ENCODE data around the gene ZNF776. TPM values are rescaled to one million over a fixed set of nuclear protein-coding genes. Genes with fewer than 3 reads are reported as not detected.

Gene ZNF776
- total and polyA plus RNA-seq, 10 donors, result 3.5 to 25.3 (median 18.5) TPM

DNA sequence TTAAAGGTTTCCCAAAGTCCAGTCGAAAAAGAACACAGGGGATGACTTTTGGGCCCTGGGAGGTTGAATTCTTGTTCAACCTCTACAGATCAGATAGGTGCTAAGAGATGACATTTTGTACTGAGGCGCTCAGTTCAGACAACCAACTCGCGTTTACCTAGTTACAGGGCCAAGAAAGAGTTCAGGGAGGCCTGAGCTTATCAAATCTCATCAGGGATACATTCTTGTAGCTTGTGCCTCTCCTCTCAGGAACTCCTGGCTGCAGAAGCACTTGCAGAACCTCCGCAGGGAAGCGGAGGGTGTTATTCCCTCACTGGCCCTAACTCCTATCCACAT is 825 bp downstream of the ZNF776 start:
- DNase-seq, result no peak
- H3K36me3 ChIP-seq, result peaks cover 12 to 47% (median 42%) of the 10 kb centered on the region in 6 donors
- H3K4me1 ChIP-seq, result peaks cover 8 to 41% (median 26%) of the 10 kb centered on the region in 6 donors
- WGBS, 5 donors, result 47 to 60% (median 51%) methylated on average over 6 of the region's 6 CpGs
- intact Hi-C loops (cut with DNase I; ENCODE audit: low total_unique reads), result no loop called here
- H3K27ac ChIP-seq, result peak overlapping the region in 5 of 8 donors; percentile 88 to 94 (median 93)
- peak overlapping the region; percentile 84 to 98 (median 91) for H3K4me3 ChIP-seq
- no peaks in the 10 kb centered on the region for H3K27me3 ChIP-seq (replicated peaks in 1 of 7)
- TF ChIP-seq POLR2A (IDR thresholded peaks at IDR 0.05) (no peak), POLR2AphosphoS5 (IDR thresholded peaks at IDR 0.05) (no peak)
- TF ChIP-seq, protein P1, sequence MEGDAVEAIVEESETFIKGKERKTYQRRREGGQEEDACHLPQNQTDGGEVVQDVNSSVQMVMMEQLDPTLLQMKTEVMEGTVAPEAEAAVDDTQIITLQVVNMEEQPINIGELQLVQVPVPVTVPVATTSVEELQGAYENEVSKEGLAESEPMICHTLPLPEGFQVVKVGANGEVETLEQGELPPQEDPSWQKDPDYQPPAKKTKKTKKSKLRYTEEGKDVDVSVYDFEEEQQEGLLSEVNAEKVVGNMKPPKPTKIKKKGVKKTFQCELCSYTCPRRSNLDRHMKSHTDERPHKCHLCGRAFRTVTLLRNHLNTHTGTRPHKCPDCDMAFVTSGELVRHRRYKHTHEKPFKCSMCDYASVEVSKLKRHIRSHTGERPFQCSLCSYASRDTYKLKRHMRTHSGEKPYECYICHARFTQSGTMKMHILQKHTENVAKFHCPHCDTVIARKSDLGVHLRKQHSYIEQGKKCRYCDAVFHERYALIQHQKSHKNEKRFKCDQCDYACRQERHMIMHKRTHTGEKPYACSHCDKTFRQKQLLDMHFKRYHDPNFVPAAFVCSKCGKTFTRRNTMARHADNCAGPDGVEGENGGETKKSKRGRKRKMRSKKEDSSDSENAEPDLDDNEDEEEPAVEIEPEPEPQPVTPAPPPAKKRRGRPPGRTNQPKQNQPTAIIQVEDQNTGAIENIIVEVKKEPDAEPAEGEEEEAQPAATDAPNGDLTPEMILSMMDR (IDR thresholded peaks at IDR 0.05 in 8 of 11, conservative IDR thresholded peaks at IDR 0.05 in 3 of 11), result no peak
- H3K9me3 ChIP-seq, result peaks cover 0 to 52% (median 46%) of the 10 kb centered on the region in 8 donors

DNA sequence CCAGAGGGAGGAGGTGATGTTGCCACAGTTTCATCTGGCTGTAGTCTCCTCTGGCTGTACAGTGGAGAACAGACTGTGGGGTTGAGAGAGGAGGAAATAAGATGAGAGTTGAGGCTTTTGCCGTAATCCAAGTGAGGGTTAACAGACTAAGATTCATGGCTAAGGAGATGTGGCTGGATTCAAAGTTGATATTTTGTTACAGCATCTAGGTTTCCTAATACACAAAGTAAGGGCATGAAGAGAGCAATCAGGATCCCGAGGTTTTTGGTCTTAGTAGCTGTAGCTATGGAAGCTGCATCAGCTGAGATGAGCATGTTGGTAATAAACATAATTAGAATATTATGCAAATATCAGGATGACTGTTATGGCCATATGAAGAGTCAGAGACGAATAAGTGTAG is 1.4 kb downstream of the ZNF776 start:
- peak overlapping the region in 7 of 8 donors; percentile 84 to 98 (median 90) for H3K4me3 ChIP-seq
- no peak for TF ChIP-seq POLR2A (IDR thresholded peaks at IDR 0.05)
- TF ChIP-seq POLR2AphosphoS5 (IDR thresholded peaks at IDR 0.05), result no peak
- H3K27ac ChIP-seq, result no peak overlapping the region
- no peak for DNase-seq
- intact Hi-C loops (cut with DNase I; ENCODE audit: low total_unique reads), result no loop called here
- no peaks in the 10 kb centered on the region for H3K27me3 ChIP-seq (replicated peaks in 1 of 7)
- peaks cover 8 to 41% (median 26%) of the 10 kb centered on the region in 6 donors for H3K4me1 ChIP-seq
- H3K9me3 ChIP-seq, result peaks cover 0 to 58% (median 52%) of the 10 kb centered on the region in 8 donors
- H3K36me3 ChIP-seq, result peaks cover 18 to 52% (median 48%) of the 10 kb centered on the region in 6 donors
- 94 to 100% (median 96%) methylated on average over 3 of the region's 3 CpGs for WGBS, 5 donors

DNA sequence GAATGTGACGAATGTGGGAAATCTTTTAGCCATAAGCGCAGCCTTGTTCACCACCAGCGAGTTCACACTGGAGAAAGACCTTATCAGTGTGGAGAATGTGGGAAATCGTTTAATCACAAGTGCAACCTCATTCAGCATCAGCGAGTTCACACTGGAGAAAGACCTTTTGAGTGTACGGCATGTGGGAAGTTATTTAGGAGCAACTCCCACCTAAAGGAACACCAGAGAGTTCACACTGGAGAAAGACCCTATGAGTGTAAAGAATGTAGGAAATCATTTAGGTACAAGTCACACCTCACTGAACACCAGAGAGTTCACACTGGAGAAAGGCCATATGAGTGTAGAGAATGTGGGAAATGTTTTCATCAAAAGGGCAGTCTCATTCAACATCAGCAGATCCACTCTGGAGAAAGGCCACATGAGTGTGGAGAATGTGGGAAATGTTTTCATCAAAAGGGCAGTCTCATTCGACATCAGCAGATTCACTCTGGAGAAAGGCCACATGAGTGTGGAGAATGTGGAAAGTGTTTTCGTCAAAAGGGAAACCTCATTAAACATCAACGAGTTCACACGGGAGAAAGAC is 7.6 kb downstream of the ZNF776 start:
- DNase-seq, result no peak
- no peak overlapping the region for H3K27ac ChIP-seq
- 96 to 98% (median 97%) methylated on average over 10 of the region's 10 CpGs for WGBS, 5 donors
- TF ChIP-seq POLR2A (IDR thresholded peaks at IDR 0.05) (no peak), POLR2AphosphoS5 (IDR thresholded peaks at IDR 0.05) (no peak)
- peaks cover 42 to 100% (median 92%) of the 10 kb centered on the region in 6 donors for H3K36me3 ChIP-seq
- intact Hi-C loops (cut with DNase I; ENCODE audit: low total_unique reads), result no loop called here
- peaks cover 0 to 17% (median 5%) of the 10 kb centered on the region in 6 donors for H3K4me1 ChIP-seq
- no peak overlapping the region for H3K4me3 ChIP-seq
- H3K27me3 ChIP-seq (replicated peaks in 1 of 7), result no peaks in the 10 kb centered on the region
- H3K9me3 ChIP-seq, result peaks cover 3 to 100% (median 93%) of the 10 kb centered on the region in 8 donors

DNA sequence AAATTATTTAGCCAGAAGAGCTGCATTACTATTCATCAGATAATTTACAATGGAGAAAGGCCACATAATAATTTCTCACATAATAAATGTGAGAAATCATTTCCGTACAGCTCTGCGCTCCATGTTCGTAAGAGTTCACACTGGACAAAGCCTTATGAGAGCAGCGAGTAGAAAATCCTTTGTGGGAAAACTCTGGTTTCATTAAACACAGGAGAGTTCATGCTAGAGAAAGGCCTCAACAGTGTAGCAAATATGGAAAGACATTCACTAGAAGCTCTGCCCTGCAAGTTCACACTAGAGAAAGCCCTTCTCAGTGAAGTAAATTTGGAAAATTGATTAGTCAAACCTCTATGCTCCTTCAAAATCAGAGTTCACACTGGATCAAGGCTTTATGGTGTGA is 8.4 kb downstream of the ZNF776 start:
- no peak overlapping the region for H3K27ac ChIP-seq
- DNase-seq, result no peak
- H3K4me3 ChIP-seq, result no peak overlapping the region
- 85 to 99% (median 87%) methylated on average over 4 of the region's 4 CpGs for WGBS, 5 donors
- no peaks in the 10 kb centered on the region for H3K27me3 ChIP-seq (replicated peaks in 1 of 7)
- intact Hi-C loops (cut with DNase I; ENCODE audit: low total_unique reads), result no loop called here
- H3K9me3 ChIP-seq, result peaks cover 3 to 99% (median 85%) of the 10 kb centered on the region in 8 donors
- H3K36me3 ChIP-seq, result peaks cover 42 to 100% (median 90%) of the 10 kb centered on the region in 6 donors
- TF ChIP-seq POLR2A (IDR thresholded peaks at IDR 0.05) (no peak), POLR2AphosphoS5 (IDR thresholded peaks at IDR 0.05) (no peak)
- TF ChIP-seq, protein P1 (IDR thresholded peaks at IDR 0.05 in 8 of 11, conservative IDR thresholded peaks at IDR 0.05 in 3 of 11), result no peak
- peaks cover 0 to 10% (median under 1%) of the 10 kb centered on the region in 6 donors for H3K4me1 ChIP-seq

DNA sequence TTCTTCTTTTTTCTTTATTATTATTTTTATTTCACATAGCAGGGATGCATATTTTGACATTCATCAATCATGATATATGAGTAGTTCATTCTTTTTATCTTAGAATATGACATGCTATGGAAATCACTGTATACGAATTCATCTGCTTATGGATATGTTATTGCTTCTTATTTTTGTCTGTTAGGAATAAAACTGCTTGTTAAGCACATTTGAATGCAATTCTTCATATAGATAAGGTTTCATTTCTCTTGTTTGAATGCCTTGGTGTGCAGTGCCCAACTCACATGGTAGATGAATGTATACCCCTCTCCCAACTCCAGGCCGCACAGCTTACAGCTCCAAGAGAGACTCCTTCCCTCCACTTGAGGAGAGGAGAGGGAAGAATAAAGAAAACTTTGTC is 11.3 kb downstream of the ZNF776 start:
- TF ChIP-seq, protein P1 (IDR thresholded peaks at IDR 0.05 in 8 of 11, conservative IDR thresholded peaks at IDR 0.05 in 3 of 11), result no peak
- TF ChIP-seq POLR2AphosphoS5 (IDR thresholded peaks at IDR 0.05) (no peak), POLR2A (IDR thresholded peaks at IDR 0.05) (no peak)
- Histone ChIP-seq H3K36me3 (peaks cover 25 to 100% (median 76%) of the 10 kb centered on the region in 6 donors), H3K4me1 (no peaks in the 10 kb centered on the region), H3K4me3 (no peak overlapping the region), H3K9me3 (peaks cover 3 to 97% (median 61%) of the 10 kb centered on the region in 8 donors), H3K27me3 (replicated peaks in 1 of 7) (no peaks in the 10 kb centered on the region), H3K27ac (no peak overlapping the region)
- intact Hi-C loops (cut with DNase I; ENCODE audit: low total_unique reads), result no loop called here
- no peak for DNase-seq
- 96 to 99% (median 98%) methylated on average over 2 of the region's 2 CpGs for WGBS, 5 donors

All from spleen (tissue), 11 donors.